Uterus (tissue), 4 donors: ENCODE measurements around the gene CDX2. TPM values are rescaled to one million over a fixed set of nuclear protein-coding genes. Genes with fewer than 3 reads are reported as not detected.

Experiments used
- DNase-seq, 2 donors: peaks; one replicate each; pipeline ENCODE4 v3.0.0-alpha.2; 2019 to 2020
- H3K27ac ChIP-seq, 2 donors: fragments of 200-600 bp; sonication (generic); 1 replicate in 1 of 2; 2 replicates in 1 of 2; pipeline ENCODE4 v1.5.1; 2016 to 2018
- H3K27me3 ChIP-seq, 2 donors: fragments of 200-600 bp; sonication (generic); one replicate each; pipeline ENCODE4 v1.5.1; 2018 to 2019; ENCODE audit warnings: control low read depth in 1 of 2
- H3K36me3 ChIP-seq, 2 donors: fragments of 200-600 bp; sonication (generic); one replicate each; pipeline ENCODE4 v1.5.1; 2019; ENCODE audit warnings: control low read depth in 1 of 2
- H3K4me1 ChIP-seq, 2 donors: fragments of 200-600 bp; sonication (generic); one replicate each; pipeline ENCODE4 v1.5.1; 2018 to 2019; ENCODE audit warnings: control low read depth in 1 of 2
- H3K4me3 ChIP-seq, 2 donors: fragments of 200-600 bp; sonication (generic); 1 replicate in 1 of 2; 2 replicates in 1 of 2; pipeline ENCODE4 v1.5.1; 2018 to 2019; ENCODE audit warnings: mild to moderate bottlenecking in 1 of 2
- H3K9me3 ChIP-seq, 2 donors: fragments of 200-600 bp; sonication (generic); one replicate each; pipeline ENCODE4 v1.5.1; 2019; ENCODE audit warnings: control low read depth in 1 of 2
- CTCF ChIP-seq, 4 experiments: fragments of 200-600 bp in 2 of 4; fragments of 450-650 bp in 2 of 4; sonication (generic) in 2 of 4; IDR thresholded peaks; one replicate each; pipeline ENCODE4 v1.5.1; 2016 to 2019; ENCODE audit warnings: antibody characterized with exemption in 4 of 4, mild to moderate bottlenecking in 2 of 4, moderate library complexity in 1 of 4
- POLR2A ChIP-seq, 2 donors: fragments of 450-650 bp; IDR thresholded peaks; one replicate each; pipeline ENCODE4 v1.6.1; 2016; ENCODE audit warnings: antibody characterized with exemption in 2 of 2, mild to moderate bottlenecking in 1 of 2, moderate library complexity in 1 of 2
- intact Hi-C: fragments of 100-400 bp; cut with DNase I; formaldehyde crosslinking; loops from one replicate; pipeline ENCODE4 v1.15.1; 2023; ENCODE audit warnings: low total_unique reads
- total RNA-seq, 4 donors: library from RNA; depleted of rRNA in 3 of 4; stranded (reverse); fragments of >200 nt in 3 of 4; gene quantifications; one replicate each; pipeline versions ENCODE4 v1.1.0 to v1.2.4, GENCODE V29; 2014 to 2023
- donor health status: DM: yes; HTN: yes; CAD: no.

The CDX2 gene
- total RNA-seq, 4 donors from 2014 or later, result 0.29 TPM; not detected in 3

GRCh38 chr13:27982361-27982760, 13.2 kb upstream of the CDX2 start:
- peaks cover 0 to 34% of the 10 kb centered on the region in 2 donors for H3K27me3 ChIP-seq
- H3K4me3 ChIP-seq, result no peak overlapping the region
- intact Hi-C loops, result loop anchor here (10.0 kb wide), 1 partner anchor 618 kb away; no protein-coding TSS in a partner anchor
- H3K27ac ChIP-seq, result no peak overlapping the region
- TF ChIP-seq CTCF (IDR thresholded peaks at IDR 0.05) (no peak), POLR2A (IDR thresholded peaks at IDR 0.05) (no peak)
- H3K9me3 ChIP-seq, result no peaks in the 10 kb centered on the region
- DNase-seq, result no peak
- H3K4me1 ChIP-seq, result peaks cover 0 to 16% of the 10 kb centered on the region in 2 donors
- H3K36me3 ChIP-seq, result no peaks in the 10 kb centered on the region

- Histone ChIP-seq H3K27ac (no peak overlapping the region), H3K4me3 (no peak overlapping the region), H3K9me3 (no peaks in the 10 kb centered on the region), H3K27me3 (peaks cover 0 to 34% of the 10 kb centered on the region in 2 donors), H3K4me1 (peaks cover 0 to 16% of the 10 kb centered on the region in 2 donors), H3K36me3 (no peaks in the 10 kb centered on the region)
- intact Hi-C loops, result loop anchor here (10.0 kb wide), 1 partner anchor 616 kb away; no protein-coding TSS in a partner anchor
- no peak for TF ChIP-seq POLR2A (IDR thresholded peaks at IDR 0.05)
- no peak for TF ChIP-seq CTCF (IDR thresholded peaks at IDR 0.05)
- DNase-seq, result no peak
Observed at GRCh38 chr13:27981006-27981708, 12.0 kb upstream of the CDX2 start.

- TF ChIP-seq POLR2A (IDR thresholded peaks at IDR 0.05) (no peak), CTCF (IDR thresholded peaks at IDR 0.05) (no peak)
- H3K4me1 ChIP-seq, result peaks cover 0 to 16% of the 10 kb centered on the region in 2 donors
- H3K4me3 ChIP-seq, result no peak overlapping the region
- no peak overlapping the region for H3K27ac ChIP-seq
- H3K36me3 ChIP-seq, result no peaks in the 10 kb centered on the region
- intact Hi-C loops, result loop anchor here (10.0 kb wide), 1 partner anchor 616 kb away; no protein-coding TSS in a partner anchor
- H3K27me3 ChIP-seq, result peaks cover 0 to 40% of the 10 kb centered on the region in 2 donors
- H3K9me3 ChIP-seq, result no peaks in the 10 kb centered on the region
- no peak for DNase-seq
Observed at GRCh38 chr13:27980280-27980998, 11.3 kb upstream of the CDX2 start.

GRCh38 chr13:27979765-27980279, 10.7 kb upstream of the CDX2 start:
- H3K27me3 ChIP-seq, result peaks cover 0 to 46% of the 10 kb centered on the region in 2 donors
- no peaks in the 10 kb centered on the region for H3K36me3 ChIP-seq
- DNase-seq, result no peak
- no peak for TF ChIP-seq POLR2A (IDR thresholded peaks at IDR 0.05)
- no peak for TF ChIP-seq CTCF (IDR thresholded peaks at IDR 0.05)
- H3K4me1 ChIP-seq, result peaks cover 0 to 16% of the 10 kb centered on the region in 2 donors
- no peak overlapping the region for H3K27ac ChIP-seq
- no peaks in the 10 kb centered on the region for H3K9me3 ChIP-seq
- no peak overlapping the region for H3K4me3 ChIP-seq
- intact Hi-C loops, result loop anchor here (10.0 kb wide), 1 partner anchor 615 kb away; no protein-coding TSS in a partner anchor
